K562 (cell line): ENCODE data around the gene SLC39A11.

Source experiments
- E2F1 ChIP-seq: sonication (generic); formaldehyde crosslinking; IDR thresholded peaks from 2 replicates; pipeline ENCODE4 v1.8.1; 2023; ENCODE audit warnings: mild to moderate bottlenecking, missing genetic modification reagents, moderate library complexity
- EP300 ChIP-seq: IDR thresholded peaks from 2 replicates; pipeline ENCODE4 v1.6.1; 2012; ENCODE audit warnings: low read length, improper control_type of control experiment
- EZH2 ChIP-seq: IDR thresholded peaks from 2 replicates; pipeline ENCODE4 v1.6.1; 2012; ENCODE audit warnings: low read depth, mild to moderate bottlenecking, inconsistent platforms, low read length, borderline replicate concordance
- FOSL1 ChIP-seq: fragments of 200-800 bp; sonication (Bioruptor generic); conservative IDR thresholded peaks from 2 replicates; pipeline ENCODE4 v1.6.1; 2016; ENCODE audit warnings: missing genetic modification characterization, missing compliant biosample characterization
- FOXJ3 ChIP-seq: sonication (generic); formaldehyde crosslinking; IDR thresholded peaks from 2 replicates; pipeline ENCODE4 v1.4.0; 2020; ENCODE audit warnings: mild to moderate bottlenecking, missing genetic modification reagents
- FUS ChIP-seq: fragments of 200-400 bp; formaldehyde crosslinking; optimal IDR thresholded peaks from 2 replicates; pipeline ENCODE3; 2017; ENCODE audit warnings: low read depth, low read length
- HMG20A ChIP-seq: fragments of 450-650 bp; formaldehyde crosslinking; conservative IDR thresholded peaks from 2 replicates; pipeline ENCODE4 v1.4.0; 2020; ENCODE audit warnings: mild to moderate bottlenecking, mixed read lengths
- POLR2A ChIP-seq: fragments of 450-650 bp; conservative IDR thresholded peaks from 2 replicates; pipeline ENCODE4 v1.6.1; 2016
- RERE ChIP-seq: sonication (generic); formaldehyde crosslinking; IDR thresholded peaks from 2 replicates; pipeline ENCODE4 v1.8.0; 2023; ENCODE audit warnings: missing genetic modification reagents, mild to moderate bottlenecking, borderline replicate concordance
- TCF7 ChIP-seq: sonication (generic); IDR thresholded peaks from 2 replicates; pipeline ENCODE4 v1.6.1; 2016; ENCODE audit warnings: antibody characterized with exemption, borderline replicate concordance
- ZNF165 ChIP-seq: fragments of 250-450 bp; sonication (Bioruptor Pico); IDR thresholded peaks from 2 replicates; pipeline ENCODE4 v1.4.0; 2020; ENCODE audit warnings: borderline replicate concordance
- TF ChIP-seq, protein P1 (sequence below), 2 experiments: IDR thresholded peaks in 1 of 2; conservative IDR thresholded peaks in 1 of 2; 2 replicates each; pipeline ENCODE4 v1.6.1; 2016; ENCODE audit warnings: low read depth in 2 of 2, mild to moderate bottlenecking in 1 of 2, missing compliant biosample characterization in 1 of 2, missing genetic modification characterization in 1 of 2, moderate library complexity in 1 of 2
- TF ChIP-seq, protein P2 (sequence below), 3 experiments: IDR thresholded peaks in 2 of 3; conservative IDR thresholded peaks in 1 of 3; 2 replicates each; pipeline ENCODE4 v1.5.1; 2011 to 2012; ENCODE audit warnings: low read length in 3 of 3, mild to moderate bottlenecking in 3 of 3, control low read depth in 2 of 3, improper control_type of control experiment in 1 of 3, inconsistent platforms in 1 of 3, low read depth in 1 of 3, mixed read lengths in 1 of 3, moderate library complexity in 1 of 3; ENCODE audit not compliant: insufficient read depth in 2 of 3

- TF ChIP-seq RERE: no peak
- TF ChIP-seq TCF7: no peak
- TF ChIP-seq, protein P1, sequence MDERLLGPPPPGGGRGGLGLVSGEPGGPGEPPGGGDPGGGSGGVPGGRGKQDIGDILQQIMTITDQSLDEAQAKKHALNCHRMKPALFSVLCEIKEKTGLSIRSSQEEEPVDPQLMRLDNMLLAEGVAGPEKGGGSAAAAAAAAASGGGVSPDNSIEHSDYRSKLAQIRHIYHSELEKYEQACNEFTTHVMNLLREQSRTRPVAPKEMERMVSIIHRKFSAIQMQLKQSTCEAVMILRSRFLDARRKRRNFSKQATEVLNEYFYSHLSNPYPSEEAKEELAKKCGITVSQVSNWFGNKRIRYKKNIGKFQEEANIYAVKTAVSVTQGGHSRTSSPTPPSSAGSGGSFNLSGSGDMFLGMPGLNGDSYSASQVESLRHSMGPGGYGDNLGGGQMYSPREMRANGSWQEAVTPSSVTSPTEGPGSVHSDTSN (CRISPR knock-in tag; IDR thresholded peaks at IDR 0.05; ENCODE audit: low read depth): no peak
- TF ChIP-seq, protein P1 (tag; conservative IDR thresholded peaks at IDR 0.05; ENCODE audit: low read depth): no peak
- TF ChIP-seq ZNF165 (CRISPR knock-in tag): no peak
- no peak for TF ChIP-seq FOXJ3 (CRISPR knock-in tag)
- TF ChIP-seq, protein P2, sequence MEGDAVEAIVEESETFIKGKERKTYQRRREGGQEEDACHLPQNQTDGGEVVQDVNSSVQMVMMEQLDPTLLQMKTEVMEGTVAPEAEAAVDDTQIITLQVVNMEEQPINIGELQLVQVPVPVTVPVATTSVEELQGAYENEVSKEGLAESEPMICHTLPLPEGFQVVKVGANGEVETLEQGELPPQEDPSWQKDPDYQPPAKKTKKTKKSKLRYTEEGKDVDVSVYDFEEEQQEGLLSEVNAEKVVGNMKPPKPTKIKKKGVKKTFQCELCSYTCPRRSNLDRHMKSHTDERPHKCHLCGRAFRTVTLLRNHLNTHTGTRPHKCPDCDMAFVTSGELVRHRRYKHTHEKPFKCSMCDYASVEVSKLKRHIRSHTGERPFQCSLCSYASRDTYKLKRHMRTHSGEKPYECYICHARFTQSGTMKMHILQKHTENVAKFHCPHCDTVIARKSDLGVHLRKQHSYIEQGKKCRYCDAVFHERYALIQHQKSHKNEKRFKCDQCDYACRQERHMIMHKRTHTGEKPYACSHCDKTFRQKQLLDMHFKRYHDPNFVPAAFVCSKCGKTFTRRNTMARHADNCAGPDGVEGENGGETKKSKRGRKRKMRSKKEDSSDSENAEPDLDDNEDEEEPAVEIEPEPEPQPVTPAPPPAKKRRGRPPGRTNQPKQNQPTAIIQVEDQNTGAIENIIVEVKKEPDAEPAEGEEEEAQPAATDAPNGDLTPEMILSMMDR (IDR thresholded peaks at IDR 0.05 in 2 of 3, conservative IDR thresholded peaks at IDR 0.05 in 1 of 3; ENCODE audit: insufficient read depth in 2 of 3, low read depth in 1 of 3, low read length in 3 of 3): no peak
- TF ChIP-seq HMG20A (CRISPR knock-in tag): no peak
- no peak for TF ChIP-seq FOSL1 (tag)
- TF ChIP-seq FUS: no peak
- no peak for TF ChIP-seq EZH2
- no peak for TF ChIP-seq E2F1
- TF ChIP-seq EP300: no peak
- no peak for TF ChIP-seq POLR2A
Observed at GRCh38 chr17:73064084-73064938, 28.2 kb downstream of the SLC39A11 start.
